Measurements from ENCODE around the gene ERBIN. TPM values are rescaled to one million over a fixed set of nuclear protein-coding genes. Genes with fewer than 3 reads are reported as not detected.
A peak's percentile ranks its signal among the peaks of the same experiment; 100 is the strongest.

The ERBIN gene
- total and polyA plus RNA-seq, 9 of the 15 experiments (the other 6 are each of a cell fraction or from before 2014, with no cell fraction given) = 11.9 to 72.8 (median 41.7) TPM

DNA sequence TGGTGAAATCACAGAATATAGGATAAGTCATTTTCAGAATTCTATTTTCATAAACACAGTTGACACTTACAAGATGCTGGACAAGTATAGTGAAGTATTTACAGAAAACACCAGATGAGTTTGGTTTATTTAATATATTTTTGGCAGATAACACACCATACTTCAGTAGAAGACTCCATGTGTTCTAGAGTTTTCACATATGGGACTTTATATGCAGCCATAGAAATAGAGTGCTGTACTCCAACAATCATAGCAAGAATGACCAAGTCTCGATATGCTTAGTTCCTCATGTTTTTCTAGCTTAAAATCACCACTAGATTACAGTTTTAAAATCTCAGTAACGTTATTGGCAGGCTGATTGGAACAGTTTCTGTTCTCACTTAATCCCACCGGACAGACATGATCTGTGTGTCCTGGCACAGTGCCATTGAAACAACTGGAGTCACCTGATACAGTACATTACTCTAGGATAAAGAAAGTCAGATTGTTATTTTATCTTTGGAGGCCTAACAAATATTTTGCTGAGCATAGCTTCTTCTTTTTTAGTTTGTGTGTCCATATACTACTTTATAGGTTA lies 45.8 kb upstream of the ERBIN start (continued):
- TF ChIP-seq ZNF282 (CRISPR knock-in tag; IDR thresholded peaks at IDR 0.05) (no peak), EHMT2 (IDR thresholded peaks at IDR 0.05) (no peak), MBD2 (IDR thresholded peaks at IDR 0.05; ENCODE audit: borderline replicate concordance, low read depth) (no peak), EP300 (IDR thresholded peaks at IDR 0.05; ENCODE audit: low read length) (peak; percentile 21; the same call in 1 of the 2 replicates), ZNF444 (CRISPR knock-in tag; IDR thresholded peaks at IDR 0.05) (no peak), MCM3 (IDR thresholded peaks at IDR 0.05) (no peak), KDM4B (IDR thresholded peaks at IDR 0.05; ENCODE audit: borderline replicate concordance in 2 of 2, low read depth in 1 of 2) (no peak), PHTF2 (CRISPR knock-in tag; IDR thresholded peaks at IDR 0.05) (no peak), NFATC3 (IDR thresholded peaks at IDR 0.05) (no peak), SOX6 (IDR thresholded peaks at IDR 0.05) (0 out of 2 replicates have a peak, but pooled peaks have one; percentile 50), FIP1L1 (IDR thresholded peaks at IDR 0.05; ENCODE audit: low read depth, low read length, poor library complexity, severe bottlenecking) (no peak)
- TF ChIP-seq, protein P1, sequence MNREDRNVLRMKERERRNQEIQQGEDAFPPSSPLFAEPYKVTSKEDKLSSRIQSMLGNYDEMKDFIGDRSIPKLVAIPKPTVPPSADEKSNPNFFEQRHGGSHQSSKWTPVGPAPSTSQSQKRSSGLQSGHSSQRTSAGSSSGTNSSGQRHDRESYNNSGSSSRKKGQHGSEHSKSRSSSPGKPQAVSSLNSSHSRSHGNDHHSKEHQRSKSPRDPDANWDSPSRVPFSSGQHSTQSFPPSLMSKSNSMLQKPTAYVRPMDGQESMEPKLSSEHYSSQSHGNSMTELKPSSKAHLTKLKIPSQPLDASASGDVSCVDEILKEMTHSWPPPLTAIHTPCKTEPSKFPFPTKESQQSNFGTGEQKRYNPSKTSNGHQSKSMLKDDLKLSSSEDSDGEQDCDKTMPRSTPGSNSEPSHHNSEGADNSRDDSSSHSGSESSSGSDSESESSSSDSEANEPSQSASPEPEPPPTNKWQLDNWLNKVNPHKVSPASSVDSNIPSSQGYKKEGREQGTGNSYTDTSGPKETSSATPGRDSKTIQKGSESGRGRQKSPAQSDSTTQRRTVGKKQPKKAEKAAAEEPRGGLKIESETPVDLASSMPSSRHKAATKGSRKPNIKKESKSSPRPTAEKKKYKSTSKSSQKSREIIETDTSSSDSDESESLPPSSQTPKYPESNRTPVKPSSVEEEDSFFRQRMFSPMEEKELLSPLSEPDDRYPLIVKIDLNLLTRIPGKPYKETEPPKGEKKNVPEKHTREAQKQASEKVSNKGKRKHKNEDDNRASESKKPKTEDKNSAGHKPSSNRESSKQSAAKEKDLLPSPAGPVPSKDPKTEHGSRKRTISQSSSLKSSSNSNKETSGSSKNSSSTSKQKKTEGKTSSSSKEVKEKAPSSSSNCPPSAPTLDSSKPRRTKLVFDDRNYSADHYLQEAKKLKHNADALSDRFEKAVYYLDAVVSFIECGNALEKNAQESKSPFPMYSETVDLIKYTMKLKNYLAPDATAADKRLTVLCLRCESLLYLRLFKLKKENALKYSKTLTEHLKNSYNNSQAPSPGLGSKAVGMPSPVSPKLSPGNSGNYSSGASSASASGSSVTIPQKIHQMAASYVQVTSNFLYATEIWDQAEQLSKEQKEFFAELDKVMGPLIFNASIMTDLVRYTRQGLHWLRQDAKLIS (CRISPR knock-in tag; IDR thresholded peaks at IDR 0.05) = no peak
- TF ChIP-seq, protein P2, sequence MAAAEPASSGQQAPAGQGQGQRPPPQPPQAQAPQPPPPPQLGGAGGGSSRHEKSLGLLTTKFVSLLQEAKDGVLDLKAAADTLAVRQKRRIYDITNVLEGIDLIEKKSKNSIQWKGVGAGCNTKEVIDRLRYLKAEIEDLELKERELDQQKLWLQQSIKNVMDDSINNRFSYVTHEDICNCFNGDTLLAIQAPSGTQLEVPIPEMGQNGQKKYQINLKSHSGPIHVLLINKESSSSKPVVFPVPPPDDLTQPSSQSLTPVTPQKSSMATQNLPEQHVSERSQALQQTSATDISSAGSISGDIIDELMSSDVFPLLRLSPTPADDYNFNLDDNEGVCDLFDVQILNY (CRISPR knock-in tag; IDR thresholded peaks at IDR 0.05) = no peak

Measured in K562 (cell line).